HG03039 (cell line): ENCODE data around the gene MNT.

ENCODE experiments used
- ATAC-seq: cut with Tn5 transposase; IDR thresholded peaks from one replicate; pipeline ENCODE4 v1.9.1; 2021; ENCODE audit warnings: mild to moderate bottlenecking, moderate library complexity; ENCODE audit not compliant: unreplicated experiment

The MNT gene

GRCh38 chr17:2335726-2336214 lies 65.1 kb downstream of the MNT start:
- ATAC-seq, result no peak
